Measurements from ENCODE around the gene HSPB6. TPM values are rescaled to one million over a fixed set of nuclear protein-coding genes. Genes with fewer than 3 reads are reported as not detected.

HSPB6 gene
- polyA plus RNA-seq, 1 of the 3 experiments (the other 2 are of a cell fraction): 0.43 TPM

DNA sequence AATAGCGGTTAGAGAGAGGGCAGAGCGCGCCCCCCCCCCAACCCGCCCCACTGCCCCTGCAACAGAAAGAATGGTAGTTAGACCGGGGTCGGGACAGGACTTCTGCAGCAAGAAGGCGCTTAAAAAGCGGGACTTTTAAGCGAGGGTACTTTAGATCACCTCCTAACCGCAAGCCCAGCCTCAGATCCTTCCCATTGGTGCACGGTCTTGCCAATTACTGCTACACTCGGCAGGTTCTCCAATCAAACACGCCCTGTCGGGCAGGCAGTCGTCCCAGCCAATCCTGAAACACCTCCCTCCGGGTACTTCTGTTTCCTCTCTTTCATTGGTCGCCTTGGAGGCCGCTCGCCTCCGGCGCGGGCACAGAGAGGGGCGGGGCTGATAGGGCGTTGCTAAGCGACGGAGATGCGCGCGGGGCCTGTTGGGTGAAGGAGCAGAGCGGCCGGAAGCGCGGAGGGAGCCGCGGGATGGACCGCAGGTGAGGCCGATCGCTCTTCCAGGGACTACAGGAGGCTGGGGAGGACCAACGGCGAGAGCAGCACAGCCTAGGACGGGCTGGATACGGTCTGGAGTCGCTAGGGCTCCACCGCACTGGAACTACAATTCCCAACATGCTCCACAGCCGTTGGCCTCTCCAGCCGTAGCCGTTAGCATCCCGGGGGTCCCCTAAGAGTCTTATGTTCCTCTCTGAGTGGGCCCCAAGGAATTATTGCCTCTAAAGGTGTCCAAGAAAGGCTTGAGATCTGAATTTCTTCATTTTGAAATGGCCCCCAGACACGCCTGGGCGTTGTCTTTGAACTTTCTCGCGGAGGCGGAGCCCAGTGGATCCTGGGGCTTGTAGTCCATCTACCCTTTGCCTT is 1.1 kb upstream of the HSPB6 start, which contains the start of gene PROSER3 (continued):
- TF ChIP-seq TAF1 (IDR thresholded peaks at IDR 0.05; ENCODE audit: borderline replicate concordance, low read depth, low read length) (peak; percentile 41; the same call in 1 of the 2 replicates), YY1 (IDR thresholded peaks at IDR 0.05; ENCODE audit: low read depth) (peak; percentile 80), FOXM1 (IDR thresholded peaks at IDR 0.05; ENCODE audit: low read depth) (peak; percentile 68; the same call in 1 of the 2 replicates), TCF12 (IDR thresholded peaks at IDR 0.05) (no peak)
- TF ChIP-seq, protein P1, sequence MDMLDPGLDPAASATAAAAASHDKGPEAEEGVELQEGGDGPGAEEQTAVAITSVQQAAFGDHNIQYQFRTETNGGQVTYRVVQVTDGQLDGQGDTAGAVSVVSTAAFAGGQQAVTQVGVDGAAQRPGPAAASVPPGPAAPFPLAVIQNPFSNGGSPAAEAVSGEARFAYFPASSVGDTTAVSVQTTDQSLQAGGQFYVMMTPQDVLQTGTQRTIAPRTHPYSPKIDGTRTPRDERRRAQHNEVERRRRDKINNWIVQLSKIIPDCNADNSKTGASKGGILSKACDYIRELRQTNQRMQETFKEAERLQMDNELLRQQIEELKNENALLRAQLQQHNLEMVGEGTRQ (IDR thresholded peaks at IDR 0.05; ENCODE audit: borderline replicate concordance, low read depth, low read length): no peak
- TF ChIP-seq, protein P2, sequence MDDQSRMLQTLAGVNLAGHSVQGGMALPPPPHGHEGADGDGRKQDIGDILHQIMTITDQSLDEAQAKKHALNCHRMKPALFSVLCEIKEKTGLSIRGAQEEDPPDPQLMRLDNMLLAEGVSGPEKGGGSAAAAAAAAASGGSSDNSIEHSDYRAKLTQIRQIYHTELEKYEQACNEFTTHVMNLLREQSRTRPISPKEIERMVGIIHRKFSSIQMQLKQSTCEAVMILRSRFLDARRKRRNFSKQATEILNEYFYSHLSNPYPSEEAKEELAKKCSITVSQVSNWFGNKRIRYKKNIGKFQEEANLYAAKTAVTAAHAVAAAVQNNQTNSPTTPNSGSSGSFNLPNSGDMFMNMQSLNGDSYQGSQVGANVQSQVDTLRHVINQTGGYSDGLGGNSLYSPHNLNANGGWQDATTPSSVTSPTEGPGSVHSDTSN (IDR thresholded peaks at IDR 0.05): peak; percentile 99
- TF ChIP-seq, protein P3, sequence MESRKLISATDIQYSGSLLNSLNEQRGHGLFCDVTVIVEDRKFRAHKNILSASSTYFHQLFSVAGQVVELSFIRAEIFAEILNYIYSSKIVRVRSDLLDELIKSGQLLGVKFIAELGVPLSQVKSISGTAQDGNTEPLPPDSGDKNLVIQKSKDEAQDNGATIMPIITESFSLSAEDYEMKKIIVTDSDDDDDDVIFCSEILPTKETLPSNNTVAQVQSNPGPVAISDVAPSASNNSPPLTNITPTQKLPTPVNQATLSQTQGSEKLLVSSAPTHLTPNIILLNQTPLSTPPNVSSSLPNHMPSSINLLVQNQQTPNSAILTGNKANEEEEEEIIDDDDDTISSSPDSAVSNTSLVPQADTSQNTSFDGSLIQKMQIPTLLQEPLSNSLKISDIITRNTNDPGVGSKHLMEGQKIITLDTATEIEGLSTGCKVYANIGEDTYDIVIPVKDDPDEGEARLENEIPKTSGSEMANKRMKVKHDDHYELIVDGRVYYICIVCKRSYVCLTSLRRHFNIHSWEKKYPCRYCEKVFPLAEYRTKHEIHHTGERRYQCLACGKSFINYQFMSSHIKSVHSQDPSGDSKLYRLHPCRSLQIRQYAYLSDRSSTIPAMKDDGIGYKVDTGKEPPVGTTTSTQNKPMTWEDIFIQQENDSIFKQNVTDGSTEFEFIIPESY (IDR thresholded peaks at IDR 0.05; ENCODE audit: borderline replicate concordance, low read depth): peak; percentile 93

DNA sequence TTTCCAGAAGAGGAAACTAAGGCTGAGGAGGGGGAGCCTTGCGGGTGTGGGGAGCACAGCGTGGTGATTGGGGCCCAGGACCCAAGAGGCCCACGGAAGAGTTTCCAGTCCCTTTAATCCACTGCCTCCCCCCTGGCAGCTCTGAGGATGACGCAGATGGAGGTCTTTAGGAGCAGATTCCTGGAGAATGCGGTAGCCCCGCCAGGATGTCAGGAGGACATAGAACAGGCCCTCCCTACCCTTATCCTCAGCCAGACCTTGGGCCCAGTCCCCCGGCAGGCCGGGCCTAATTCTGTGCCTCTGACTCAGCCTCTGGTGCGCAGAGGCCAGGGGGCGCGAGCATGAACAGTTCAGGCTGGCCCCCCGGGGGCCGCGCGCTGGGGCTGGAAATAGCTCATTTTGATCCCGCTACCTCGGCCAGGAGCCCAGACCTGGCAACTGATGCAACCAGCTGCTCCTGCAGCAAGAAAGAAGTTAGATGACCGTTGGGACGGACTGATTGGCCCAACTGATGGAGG is 461 bp upstream of the HSPB6 start:
- peak overlapping the region; percentile 100 for H3K9ac ChIP-seq
- H3K4me1 ChIP-seq (ENCODE audit: control insufficient read depth in 1 of 2, insufficient read depth in 2 of 2, low read depth in 1 of 2, low read length in 1 of 2): peaks cover 7 to 19% of the 10 kb centered on the region in 2 experiments; a peak in 3 of 4 replicates
- ChIA-PET CTCF (interaction anchor here (1.5 kb wide), 1 partner anchor 12 kb away, joined by 5 read pairs; the partner anchor contains the start of genes PSENEN and U2AF1L4), POLR2A (interaction anchor here (0.8 to 1.7 kb wide), 5 partner anchors 9 to 112 kb away, joined by 3 to 11 read pairs (median 4); partner anchors contain the start of genes LIN37 and U2AF1L4)
- H3F3A ChIP-seq (replicated peaks; ENCODE audit: insufficient read depth): peaks cover 10% of the 10 kb centered on the region
- H3K27me3 ChIP-seq (ENCODE audit: insufficient read depth): no peaks in the 10 kb centered on the region
- H2AFZ ChIP-seq (ENCODE audit: low read depth): peak overlapping the region; percentile 63; the same call in 1 of the 2 replicates
- peak overlapping the region; percentile 87 to 99 for H3K4me3 ChIP-seq (ENCODE audit: low read depth in 2 of 2, low read length in 1 of 2)
- peak overlapping the region; percentile 93 to 98 for H3K27ac ChIP-seq (ENCODE audit: low read depth in 2 of 2, low read length in 1 of 2)
- WGBS (ENCODE audit: low lambda C conversion rate): 25% methylated on average over 17 of the region's 19 CpGs
- peak overlapping the region; percentile 95 for H3K4me2 ChIP-seq
- H3K36me3 ChIP-seq (replicated peaks in 1 of 2; ENCODE audit: control insufficient read depth in 1 of 2, insufficient read depth in 2 of 2, low read length in 1 of 2): peaks cover 22 to 28% of the 10 kb centered on the region in 2 experiments
- no peaks in the 10 kb centered on the region for H3K9me3 ChIP-seq
- no peaks in the 10 kb centered on the region for H3K9me2 ChIP-seq
- H3K79me2 ChIP-seq (ENCODE audit: insufficient read depth): peaks cover 27% of the 10 kb centered on the region
- DNase-seq: peak; percentile 70
- H4K20me1 ChIP-seq (ENCODE audit: insufficient read depth): peaks cover 4% of the 10 kb centered on the region
- TF ChIP-seq, protein P4, sequence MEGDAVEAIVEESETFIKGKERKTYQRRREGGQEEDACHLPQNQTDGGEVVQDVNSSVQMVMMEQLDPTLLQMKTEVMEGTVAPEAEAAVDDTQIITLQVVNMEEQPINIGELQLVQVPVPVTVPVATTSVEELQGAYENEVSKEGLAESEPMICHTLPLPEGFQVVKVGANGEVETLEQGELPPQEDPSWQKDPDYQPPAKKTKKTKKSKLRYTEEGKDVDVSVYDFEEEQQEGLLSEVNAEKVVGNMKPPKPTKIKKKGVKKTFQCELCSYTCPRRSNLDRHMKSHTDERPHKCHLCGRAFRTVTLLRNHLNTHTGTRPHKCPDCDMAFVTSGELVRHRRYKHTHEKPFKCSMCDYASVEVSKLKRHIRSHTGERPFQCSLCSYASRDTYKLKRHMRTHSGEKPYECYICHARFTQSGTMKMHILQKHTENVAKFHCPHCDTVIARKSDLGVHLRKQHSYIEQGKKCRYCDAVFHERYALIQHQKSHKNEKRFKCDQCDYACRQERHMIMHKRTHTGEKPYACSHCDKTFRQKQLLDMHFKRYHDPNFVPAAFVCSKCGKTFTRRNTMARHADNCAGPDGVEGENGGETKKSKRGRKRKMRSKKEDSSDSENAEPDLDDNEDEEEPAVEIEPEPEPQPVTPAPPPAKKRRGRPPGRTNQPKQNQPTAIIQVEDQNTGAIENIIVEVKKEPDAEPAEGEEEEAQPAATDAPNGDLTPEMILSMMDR (IDR thresholded peaks at IDR 0.05): peak; percentile 16; the same call in 1 of the 2 replicates
- TF ChIP-seq POLR2AphosphoS5 (IDR thresholded peaks at IDR 0.05; ENCODE audit: low read depth, low read length): no peak; the same call in 1 of the 2 replicates
- no peak for TF ChIP-seq RFX5 (IDR thresholded peaks at IDR 0.05; ENCODE audit: low read length)
- TF ChIP-seq GABPA (IDR thresholded peaks at IDR 0.05; ENCODE audit: low read depth): no peak
- TF ChIP-seq, protein P5, sequence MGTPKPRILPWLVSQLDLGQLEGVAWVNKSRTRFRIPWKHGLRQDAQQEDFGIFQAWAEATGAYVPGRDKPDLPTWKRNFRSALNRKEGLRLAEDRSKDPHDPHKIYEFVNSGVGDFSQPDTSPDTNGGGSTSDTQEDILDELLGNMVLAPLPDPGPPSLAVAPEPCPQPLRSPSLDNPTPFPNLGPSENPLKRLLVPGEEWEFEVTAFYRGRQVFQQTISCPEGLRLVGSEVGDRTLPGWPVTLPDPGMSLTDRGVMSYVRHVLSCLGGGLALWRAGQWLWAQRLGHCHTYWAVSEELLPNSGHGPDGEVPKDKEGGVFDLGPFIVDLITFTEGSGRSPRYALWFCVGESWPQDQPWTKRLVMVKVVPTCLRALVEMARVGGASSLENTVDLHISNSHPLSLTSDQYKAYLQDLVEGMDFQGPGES (IDR thresholded peaks at IDR 0.05; ENCODE audit: low read depth, low read length): no peak
- no peak for TF ChIP-seq MXI1 (IDR thresholded peaks at IDR 0.05; ENCODE audit: low read depth, low read length)
- no peak for TF ChIP-seq SMC3 (IDR thresholded peaks at IDR 0.05; ENCODE audit: low read depth, low read length)
- no peak; a peak in 1 of 4 replicates for TF ChIP-seq EP300 (IDR thresholded peaks at IDR 0.05; ENCODE audit: borderline replicate concordance in 1 of 2, low read depth in 1 of 2, low read length in 1 of 2)
- peak; percentile 38; the same call in 1 of the 2 replicates for TF ChIP-seq ELF1 (IDR thresholded peaks at IDR 0.05)
- peak; percentile 69; the same call in 1 of the 2 replicates for TF ChIP-seq TEAD4 (IDR thresholded peaks at IDR 0.05; ENCODE audit: borderline replicate concordance, insufficient read depth)
- no peak for TF ChIP-seq NRF1 (IDR thresholded peaks at IDR 0.05; ENCODE audit: low read depth, low read length)
- no peak; the same call in 1 of the 2 replicates for TF ChIP-seq RXRA (IDR thresholded peaks at IDR 0.05; ENCODE audit: borderline replicate concordance, low read depth)
- TF ChIP-seq YY1 (IDR thresholded peaks at IDR 0.05; ENCODE audit: low read depth): 0 out of 2 replicates have a peak, but pooled peaks have one; percentile 46
- peak; percentile 70 for TF ChIP-seq FOSL2 (IDR thresholded peaks at IDR 0.05; ENCODE audit: borderline replicate concordance, low read depth)
- TF ChIP-seq, protein P2 (IDR thresholded peaks at IDR 0.05): peak; percentile 88

All from SK-N-SH (cell line).